Hepatocyte (in vitro differentiated cells): ENCODE measurements around the gene NR2F6.

ENCODE experiments used
- CTCF ChIP-seq: fragments of 200-600 bp; sonication (generic); IDR thresholded peaks from 2 replicates; pipeline ENCODE4 v1.5.1; 2016; ENCODE audit warnings: antibody characterized with exemption, mild to moderate bottlenecking; ENCODE audit not compliant: poor library complexity
- EZH2phosphoT487 ChIP-seq: fragments of 200-600 bp; sonication (generic); IDR thresholded peaks from one replicate; pipeline ENCODE4 v1.6.1; 2018; ENCODE audit warnings: antibody characterized with exemption, mild to moderate bottlenecking, low read depth, moderate library complexity; ENCODE audit not compliant: unreplicated experiment, severe bottlenecking

DNA sequence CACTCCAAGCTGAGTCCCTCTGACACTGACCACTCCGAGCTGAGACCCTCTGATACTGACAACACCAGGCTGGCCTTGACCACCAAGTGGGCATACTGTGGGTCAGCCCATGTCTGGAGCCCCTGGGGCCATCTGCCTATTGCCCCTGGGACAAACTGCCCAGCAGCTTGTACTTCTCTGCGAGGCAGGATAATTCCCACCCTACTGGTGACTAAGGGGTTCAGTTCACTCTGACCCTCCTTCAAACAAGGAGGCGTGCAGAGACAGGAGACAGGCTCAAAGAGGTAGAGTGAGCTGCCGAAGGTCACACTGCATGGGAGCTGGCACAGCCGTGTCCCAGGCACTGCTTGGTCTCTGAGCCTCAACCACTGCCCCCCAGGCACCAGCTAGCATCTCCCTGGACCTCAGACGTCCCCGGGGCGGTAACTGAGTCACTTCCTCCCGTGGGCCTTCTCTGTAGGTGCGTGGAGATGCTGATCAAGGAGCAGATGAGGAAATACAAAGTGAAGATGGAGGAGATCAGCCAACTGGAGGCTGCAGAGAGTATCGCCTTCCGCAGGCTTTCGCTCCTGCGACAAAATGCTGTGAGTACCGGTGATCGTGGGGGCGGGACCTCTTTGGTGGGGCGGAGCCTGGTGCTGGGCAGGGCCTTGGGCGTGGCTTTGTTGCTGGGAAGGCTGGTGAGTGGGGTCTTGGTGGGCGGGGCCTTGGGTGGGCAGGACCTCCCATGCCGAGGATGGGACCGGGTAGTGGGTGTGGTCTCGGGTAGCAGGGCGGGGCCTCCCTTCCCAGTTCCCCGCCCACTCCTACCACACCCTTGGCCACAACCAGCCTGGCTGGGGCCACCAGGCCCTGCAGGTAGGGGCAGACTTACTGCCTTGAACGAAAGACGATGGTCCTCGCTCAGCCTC, 36.3 kb downstream of the NR2F6 start:
- TF ChIP-seq EZH2phosphoT487 (no peak), CTCF (no peak)
